ENCODE data around the gene ADRA2A.

ADRA2A gene

DNA sequence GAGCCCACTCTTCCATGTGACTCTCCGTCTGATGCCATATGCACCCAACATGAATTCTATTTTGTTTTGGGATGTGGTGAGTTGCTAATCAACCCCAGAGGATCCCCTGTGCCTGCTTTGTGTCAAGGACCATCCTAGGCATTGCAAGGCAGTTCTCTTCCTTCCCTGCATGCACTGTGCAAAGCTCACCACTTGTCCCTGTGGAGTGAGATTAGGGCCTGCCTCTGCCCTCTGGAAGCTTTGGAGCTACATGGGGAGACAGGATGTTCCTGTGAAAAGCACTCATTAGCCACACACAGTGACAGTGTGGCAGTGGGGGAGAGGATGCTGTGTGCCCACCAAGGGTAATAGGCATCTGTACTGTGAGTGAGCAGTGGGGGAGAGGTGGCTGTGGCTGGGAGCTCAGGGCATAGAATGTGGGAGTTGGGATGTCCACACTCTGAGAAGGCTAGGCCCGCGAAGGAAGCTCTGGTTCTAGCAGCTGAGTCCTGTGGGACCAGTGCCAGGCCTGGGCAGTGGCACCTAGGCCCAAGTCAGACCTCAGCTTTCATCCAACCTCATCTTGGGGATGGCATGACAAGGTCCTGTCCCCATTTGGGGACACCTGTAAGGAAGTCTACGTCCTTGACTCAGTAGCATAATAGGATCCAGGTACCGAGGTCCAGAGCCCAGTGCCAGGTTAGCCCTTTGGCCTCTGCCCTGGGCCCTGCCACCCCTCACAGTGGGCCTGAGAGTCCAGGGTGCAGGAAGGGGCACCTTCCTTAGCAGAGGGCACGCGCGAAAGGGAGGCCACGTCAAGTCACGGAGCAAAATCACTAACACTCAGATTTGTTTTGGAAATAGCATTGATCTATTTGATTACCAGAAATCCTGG lies 6.6 kb downstream of the ADRA2A start:
- no peak for DNase-seq

DNA sequence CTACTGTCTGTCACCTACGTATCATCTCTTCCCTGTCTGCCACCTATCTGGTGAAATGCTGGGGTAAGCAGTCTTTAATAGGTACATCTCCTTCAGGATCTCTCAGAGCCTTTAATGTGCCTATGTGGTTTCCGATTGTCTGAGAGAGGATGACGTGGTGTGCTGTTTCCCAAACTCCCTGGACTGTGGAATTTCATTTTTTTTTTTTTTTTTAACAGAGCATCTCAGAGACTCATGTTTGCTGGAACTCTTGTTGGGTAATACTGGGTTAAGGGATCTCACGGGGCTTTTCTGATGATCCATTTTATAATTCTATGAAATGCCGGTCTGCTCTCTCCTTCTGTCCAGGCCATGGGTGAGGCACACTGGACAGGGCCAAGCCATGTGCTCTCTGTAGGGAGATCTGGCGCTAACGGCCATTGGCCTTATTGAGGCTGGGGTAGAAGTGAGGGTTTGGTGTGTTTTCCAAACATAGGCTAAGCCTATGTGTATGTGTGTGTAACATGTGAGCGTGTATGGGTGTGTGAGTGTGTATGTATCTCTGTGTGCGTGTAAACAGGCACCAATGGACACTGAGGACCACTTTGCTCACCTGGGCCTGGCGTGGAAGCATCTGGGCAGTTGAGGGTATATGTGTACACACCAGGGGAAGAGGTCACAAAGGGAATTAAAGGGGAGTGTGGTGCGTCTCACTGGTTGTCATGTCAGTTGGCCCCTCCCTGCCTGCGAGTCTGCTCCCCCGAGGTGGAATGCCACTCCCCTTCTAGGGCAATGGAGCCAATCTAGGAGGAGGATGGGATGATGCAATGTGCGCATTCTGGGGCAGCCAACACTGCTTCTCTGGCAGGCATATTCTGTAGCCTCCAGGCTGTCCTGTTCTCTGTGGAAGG lies 7.8 kb downstream of the ADRA2A start:
- no peak for DNase-seq

DNA sequence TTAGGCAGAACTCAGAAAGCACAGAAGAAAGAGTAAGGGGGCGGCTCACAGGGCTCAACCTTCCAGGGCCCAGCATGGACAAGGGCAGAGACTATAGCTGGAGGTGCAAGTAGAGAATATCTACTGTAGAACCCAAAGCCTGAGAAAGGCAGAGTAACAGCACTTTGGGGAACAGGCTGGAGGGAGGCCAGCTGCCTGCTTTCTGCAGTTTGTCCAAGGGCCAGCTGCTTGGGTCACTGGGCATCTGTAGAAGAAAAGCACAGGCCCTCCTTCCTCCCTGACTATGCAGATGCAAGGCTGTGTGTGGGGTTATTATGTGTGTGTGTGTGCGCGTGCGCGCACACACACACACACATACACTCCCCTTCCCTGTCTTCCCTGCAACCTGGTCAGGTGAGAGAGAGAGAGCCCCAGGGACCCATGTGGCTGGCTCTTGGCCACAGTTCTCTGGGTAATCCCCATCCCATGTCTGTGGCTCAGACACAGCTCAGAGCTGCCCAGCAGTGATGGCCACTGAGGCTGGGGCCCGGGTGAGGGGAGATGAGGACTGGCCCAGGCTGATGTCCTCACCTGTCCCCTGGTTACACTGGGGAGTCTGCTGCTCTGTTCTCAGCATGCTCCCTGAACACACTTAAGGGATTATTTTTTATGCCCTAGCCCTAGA lies 9.0 kb downstream of the ADRA2A start:
- DNase-seq: no peak

GRCh38 chr10:111086574-111086973 lies 9.7 kb downstream of the ADRA2A start:
- no peak for DNase-seq

- DNase-seq: no peak
Measured at GRCh38 chr10:111087331-111087756, 10.5 kb downstream of the ADRA2A start.

DNA sequence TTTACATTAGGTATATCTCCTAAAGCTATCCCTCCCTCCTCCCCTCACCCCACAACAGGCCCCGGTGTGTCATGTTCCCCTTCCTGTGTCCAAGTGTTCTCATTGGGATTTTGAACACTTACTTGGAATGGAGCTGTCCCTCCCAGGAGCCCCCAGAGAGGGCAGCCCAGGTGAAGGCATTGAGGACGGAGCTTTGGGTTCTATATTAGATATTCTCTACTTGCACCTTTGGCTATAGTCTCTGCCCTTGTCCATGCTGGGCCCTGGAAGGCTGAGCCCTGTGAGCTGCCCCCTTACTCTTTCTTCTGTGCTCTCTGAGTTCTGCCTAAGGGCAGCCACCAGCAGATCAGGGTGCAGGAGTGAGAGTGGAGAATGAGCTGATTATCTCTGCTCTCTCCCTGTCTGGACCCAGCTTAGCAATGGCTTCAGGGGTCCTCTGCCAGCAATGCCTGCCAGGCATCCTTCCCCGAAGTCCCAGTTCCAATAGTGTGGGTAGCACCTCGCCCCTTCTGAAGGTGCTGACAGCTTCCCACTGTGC lies 11.2 kb downstream of the ADRA2A start:
- no peak for DNase-seq

- DNase-seq: no peak
Measured at GRCh38 chr10:111089293-111089692, 12.5 kb downstream of the ADRA2A start.

GRCh38 chr10:111091833-111092232 lies 15.0 kb downstream of the ADRA2A start:
- DNase-seq: no peak

- DNase-seq: no peak
Measured at GRCh38 chr10:111093741-111094380, 17.0 kb downstream of the ADRA2A start.

- DNase-seq: no peak
Measured at GRCh38 chr10:111098679-111099437, 22.0 kb downstream of the ADRA2A start.

DNA sequence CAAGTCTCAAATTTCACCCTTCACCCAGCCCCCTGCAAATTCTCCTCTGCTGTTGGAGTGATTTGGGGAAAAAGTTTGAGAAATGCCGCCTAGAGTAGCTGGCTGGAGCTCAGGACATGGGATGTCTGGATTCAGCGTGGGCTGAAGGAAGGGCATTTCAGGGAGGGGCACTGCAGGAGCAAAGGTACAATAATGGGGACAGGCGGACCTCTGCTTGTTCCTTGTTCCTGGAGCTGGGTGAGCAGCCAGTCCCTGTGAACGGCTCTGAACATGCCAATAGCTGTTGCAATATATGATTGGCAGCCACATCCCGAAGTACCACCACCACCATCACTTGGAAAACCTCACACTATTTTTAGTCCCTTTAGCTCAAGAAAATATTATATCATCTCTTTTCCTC lies 23.4 kb downstream of the ADRA2A start:
- no peak for DNase-seq

GRCh38 chr10:111101796-111102195 lies 25.0 kb downstream of the ADRA2A start:
- DNase-seq: no peak

DNA sequence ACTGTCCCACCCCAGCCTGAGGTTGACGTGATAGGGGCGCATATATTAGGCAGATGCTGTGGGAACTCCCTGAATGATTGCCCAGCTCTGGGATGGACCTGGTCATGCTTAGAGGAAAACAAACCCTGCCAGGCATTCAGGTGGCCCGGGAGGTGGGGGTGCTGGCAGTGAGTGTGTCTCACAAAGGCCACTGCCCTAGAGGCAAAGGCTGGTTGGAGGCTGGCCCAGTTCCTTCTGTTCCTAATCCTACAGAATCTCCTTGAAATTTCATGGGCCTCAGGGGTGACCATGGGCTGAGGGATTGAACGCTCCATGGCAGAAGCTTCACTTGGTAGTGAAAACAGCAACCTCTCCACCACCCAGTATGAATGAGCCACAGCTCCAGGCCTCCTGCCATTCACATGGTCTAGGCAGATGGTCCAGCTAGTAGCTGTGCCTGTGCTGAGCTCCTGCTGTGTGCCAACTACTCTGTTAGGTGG lies 25.6 kb downstream of the ADRA2A start:
- no peak for DNase-seq

DNA sequence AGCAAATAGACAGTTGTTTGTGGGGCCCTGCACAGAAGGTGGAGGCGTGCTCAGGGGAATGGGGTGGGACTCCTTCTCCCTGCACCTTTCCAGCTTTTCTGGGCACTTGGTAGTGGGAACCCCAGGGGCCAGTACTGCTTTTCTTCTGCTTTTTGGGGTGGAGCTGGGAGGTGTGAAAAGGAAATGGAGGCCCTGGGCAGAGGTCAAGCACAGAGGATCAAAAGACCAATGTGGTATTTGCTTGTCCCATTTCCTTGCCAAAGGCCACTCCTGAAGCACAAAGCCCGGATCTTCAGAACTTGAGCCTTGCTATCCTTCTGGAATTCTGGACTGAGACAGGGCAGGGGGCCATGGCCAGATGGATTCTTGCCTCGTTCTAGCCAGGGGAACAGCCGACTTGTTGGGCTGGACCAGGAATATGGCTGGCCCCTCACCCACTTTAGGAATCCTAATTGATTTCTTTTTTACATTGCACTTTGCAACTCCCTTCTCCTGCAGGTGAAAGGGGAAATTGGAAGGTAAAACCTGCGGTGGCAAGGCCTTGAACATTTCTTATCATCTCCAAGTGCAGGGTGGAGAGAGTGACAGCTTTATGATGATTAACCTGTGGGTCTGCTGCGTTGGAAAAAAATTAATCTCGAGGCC lies 26.5 kb downstream of the ADRA2A start:
- no peak for DNase-seq

- no peak for DNase-seq
Measured at GRCh38 chr10:111104811-111105210, 28.0 kb downstream of the ADRA2A start.

- no peak for DNase-seq
Measured at GRCh38 chr10:111106081-111106480, 29.3 kb downstream of the ADRA2A start.

- DNase-seq: no peak
Measured at GRCh38 chr10:111107023-111107422, 30.2 kb downstream of the ADRA2A start.

DNA sequence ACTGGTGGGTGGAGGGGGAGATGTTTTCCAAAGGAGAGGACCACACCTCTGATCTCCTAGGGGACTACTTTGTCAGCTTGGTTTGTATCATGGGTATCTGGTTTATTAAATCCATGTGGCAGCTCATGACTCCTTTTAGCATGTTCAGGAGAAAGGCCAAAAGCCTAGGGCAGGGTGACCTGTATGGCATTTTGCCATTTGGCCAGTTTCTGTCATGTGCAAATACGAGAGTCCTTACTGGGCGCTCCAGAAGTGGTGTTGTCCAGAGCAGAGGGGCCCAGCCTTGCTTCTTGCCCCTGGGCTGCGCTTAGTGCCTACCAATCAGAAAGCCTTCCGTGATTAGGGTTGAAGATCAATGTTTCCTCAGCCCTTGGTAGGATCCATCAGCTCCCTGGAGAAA lies 31.0 kb downstream of the ADRA2A start:
- DNase-seq: no peak

DNA sequence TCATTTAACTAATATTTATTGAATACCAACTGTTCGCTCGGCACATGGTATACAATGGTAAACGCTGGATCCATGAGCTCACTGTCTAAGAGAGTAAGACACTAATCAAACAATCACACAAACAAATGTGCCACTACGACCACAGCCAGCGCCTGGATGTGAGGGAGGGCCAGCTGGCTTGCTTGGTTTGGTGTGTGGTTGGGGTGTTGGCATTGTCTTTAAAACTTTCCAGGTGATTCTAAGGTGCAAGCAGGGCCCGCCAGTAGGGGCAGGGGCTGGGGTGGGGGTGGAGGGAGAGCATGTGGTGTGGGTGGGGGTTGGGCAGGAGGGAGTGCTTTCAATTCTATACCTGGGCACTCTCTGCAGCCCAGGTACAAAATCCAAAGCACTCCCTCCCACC lies 31.6 kb downstream of the ADRA2A start:
- DNase-seq: no peak

DNA sequence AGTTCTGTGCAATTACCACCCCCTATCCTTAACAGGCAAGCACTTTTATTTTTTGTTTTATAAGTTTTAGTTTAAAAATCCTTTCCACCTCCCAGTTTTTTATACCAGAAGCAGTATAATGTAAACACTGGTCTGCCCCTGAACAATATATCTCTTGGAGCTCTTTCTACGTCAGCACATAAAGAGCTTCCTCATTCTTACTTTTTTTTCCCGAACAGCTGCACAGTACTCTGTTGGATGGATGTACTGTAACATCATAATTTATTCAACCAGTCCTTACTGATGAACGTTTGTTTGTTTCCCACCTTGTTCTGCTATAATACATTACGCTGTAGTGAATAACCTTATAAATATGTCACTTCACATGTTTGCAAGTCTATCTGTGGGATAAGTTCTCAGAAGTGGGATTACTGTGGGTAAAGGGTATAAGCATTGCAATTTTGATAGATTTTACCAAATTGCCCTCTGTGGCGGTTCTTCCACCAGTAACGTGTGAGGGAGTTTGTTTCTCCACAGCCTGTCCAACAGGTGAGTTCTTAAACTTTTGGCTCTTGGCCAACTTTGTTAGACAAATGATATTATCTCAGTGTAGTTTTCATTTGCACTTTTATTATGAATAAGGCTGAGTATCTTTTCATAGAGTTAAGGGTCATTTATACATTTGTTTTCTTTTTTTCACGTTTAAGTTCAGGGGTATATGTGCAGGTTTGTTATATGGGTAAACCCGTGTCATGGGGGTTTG lies 32.8 kb downstream of the ADRA2A start:
- DNase-seq: no peak

Measured in SIG-M5 (cell line).